ENCODE data around the gene CLEC20A.

CLEC20A gene

DNA sequence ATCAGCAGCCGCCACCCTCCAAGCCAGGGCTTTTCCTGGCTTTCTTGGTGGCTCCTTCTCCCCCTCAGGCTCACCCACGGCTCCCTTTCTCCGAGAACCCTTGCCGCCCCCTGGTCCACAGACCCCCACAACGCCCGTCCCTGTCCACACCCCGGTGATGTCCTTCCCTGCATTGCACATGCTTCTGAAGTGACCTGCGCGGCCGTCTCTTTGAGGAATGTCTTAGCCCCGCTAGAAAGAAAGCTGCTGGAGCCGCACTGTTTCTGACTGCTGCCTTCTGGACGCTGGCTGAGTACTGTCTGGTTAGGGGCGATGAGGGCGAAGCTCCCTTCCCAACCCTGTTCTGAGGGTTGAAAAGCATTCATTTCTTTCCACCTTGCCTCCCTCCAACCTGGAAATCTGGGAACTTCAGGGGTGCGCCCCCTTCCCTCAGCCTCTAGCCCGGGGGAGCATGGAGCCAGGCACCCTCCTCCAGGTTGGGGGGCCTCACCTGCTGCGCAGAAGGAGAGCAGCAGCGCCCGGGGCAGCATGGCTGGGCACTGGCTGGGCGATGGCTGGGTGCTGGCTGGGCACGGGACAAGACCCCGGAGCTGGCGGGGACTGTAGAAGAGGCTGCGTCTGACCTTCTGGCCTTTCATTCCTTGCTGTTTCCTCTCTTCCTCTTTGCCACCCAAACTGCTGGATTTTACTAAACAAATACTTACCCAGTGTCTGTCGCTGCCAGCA lies at the start of gene CLEC20A:
CLEC20A (minus strand) TSS at position 555 of the 726 bp plus-strand sequence; CDS start at position 530, 25 bp downstream.
- DNase-seq, result no peak

GRCh38 chr1:178544531-178544930 lies 47.8 kb upstream of the CLEC20A start:
- DNase-seq, result no peak

DNA sequence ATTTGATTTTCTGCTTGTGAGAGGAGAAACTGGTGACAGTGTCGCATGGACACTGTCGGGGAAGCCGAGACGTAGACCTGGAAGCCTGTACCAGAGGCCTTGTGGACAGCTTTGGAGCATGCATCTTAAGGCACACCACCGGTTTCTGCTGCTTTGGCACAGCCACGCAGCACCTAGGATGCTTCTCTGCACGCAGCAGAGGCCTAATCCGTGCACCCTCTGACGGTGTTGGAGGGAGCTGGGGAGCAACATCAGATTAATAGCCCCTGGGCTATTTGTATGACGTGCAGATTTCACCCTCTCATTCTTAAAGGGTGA lies 46.5 kb upstream of the CLEC20A start:
- no peak for DNase-seq

GRCh38 chr1:178542554-178543289 lies 46.0 kb upstream of the CLEC20A start:
- DNase-seq, result peak; percentile 85 to 89

GRCh38 chr1:178541829-178542553 lies 45.2 kb upstream of the CLEC20A start:
- DNase-seq, result peak in 1 of 2 experiments; percentile 49

DNA sequence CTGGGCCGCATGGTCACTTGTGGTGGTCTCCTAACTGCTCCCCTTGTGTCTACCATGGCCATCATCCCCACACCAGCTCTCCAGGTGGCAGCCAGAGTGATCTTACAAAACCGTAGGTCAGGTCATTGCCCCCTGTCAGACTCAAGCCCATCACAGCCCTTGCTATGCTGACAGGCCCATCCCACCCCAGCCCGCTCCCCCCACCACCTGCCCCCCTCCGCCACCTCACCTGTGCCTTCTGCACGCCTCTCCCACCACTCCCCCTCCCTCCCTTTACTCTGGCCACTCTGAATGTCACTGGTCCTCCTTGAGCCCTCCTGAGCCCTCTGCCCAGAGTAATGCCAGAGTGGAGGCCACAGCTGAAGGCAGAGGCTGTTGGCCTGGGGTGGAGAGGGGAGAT lies 44.6 kb upstream of the CLEC20A start:
- DNase-seq, result no peak

DNA sequence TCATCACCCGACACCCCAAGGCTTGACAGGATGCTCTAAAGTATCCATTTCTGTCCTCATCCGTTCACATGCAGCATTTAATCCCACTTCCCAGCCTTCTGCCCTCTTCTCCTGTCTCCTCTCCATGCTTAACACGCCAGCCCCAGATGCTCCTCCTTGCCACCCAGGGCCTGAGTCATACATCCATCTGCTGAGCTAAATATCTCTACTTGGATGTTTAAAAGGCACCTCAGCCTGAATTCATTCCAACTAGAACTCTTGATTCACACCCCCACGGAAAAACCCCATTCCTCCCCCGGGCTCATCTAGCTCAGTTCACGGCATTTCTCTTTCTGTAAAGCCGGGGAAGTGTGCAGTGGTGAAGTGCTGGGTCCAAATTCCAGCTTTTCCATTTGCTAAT lies 43.9 kb upstream of the CLEC20A start:
- DNase-seq, result no peak

GRCh38 chr1:178540204-178540603 lies 43.4 kb upstream of the CLEC20A start:
- DNase-seq, result no peak

DNA sequence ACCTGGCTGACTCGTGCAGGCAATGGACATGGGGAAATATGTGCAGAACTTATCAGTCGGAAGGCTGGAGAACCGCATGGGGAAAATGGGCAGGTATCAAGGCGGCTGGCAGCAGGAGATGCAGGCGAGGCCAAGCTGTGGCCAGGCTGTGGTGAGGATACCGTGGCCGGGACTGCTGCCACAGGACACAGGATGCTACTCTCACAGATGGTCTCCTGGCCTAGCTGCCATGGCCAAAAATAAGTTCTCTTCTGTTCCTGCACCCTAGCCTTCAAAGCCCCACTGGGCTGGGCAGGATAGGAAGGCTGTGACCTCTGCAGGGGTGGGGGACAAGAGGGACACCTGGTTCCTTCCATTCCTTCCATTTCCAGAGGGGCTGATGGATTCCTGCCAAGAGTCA lies 42.5 kb upstream of the CLEC20A start:
- DNase-seq, result no peak

- DNase-seq, result no peak
Observed at GRCh38 chr1:178538192-178538916, 41.6 kb upstream of the CLEC20A start.

GRCh38 chr1:178537382-178538090 lies 40.8 kb upstream of the CLEC20A start:
- DNase-seq, result no peak

GRCh38 chr1:178536844-178537371 lies 40.1 kb upstream of the CLEC20A start:
- no peak for DNase-seq

- DNase-seq, result no peak
Observed at GRCh38 chr1:178536329-178536728, 39.6 kb upstream of the CLEC20A start.

DNA sequence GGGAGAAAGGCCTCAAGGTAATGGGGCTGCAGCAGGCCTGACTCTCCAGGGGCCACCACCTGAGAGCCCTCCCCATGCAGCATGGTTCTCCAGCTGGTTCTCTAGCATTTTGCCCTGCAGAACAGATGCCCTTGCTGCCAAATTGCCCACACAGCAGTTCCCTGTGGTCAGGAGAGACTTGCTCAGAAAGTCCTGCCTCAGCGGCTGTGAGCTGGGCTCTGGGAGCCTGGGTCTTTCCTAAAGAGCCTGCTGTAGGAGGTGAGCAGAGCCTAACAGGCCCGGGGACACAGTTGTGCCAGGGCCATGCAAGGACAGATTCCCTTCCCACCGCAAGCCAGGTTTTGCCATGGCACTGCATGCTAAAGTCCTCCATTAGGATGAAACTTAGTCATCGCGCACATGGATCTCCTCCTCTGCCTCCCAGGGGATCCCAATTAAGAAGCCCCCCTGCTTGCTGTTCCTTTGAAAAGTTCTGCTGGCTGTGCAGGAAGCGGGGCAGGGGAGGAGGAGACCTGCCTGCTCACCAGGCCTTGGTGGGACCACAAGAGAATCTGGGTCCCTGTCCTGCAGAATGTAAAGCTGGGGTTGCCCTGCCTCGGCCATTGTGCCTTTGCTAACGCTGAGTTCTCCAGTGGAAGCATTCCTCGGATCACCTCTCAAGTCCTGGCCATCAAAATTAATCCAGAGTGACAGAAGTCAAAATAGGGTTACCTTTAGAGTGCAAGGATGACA lies 37.5 kb upstream of the CLEC20A start:
- DNase-seq, result no peak

- DNase-seq, result no peak
Observed at GRCh38 chr1:178533121-178533946, 36.6 kb upstream of the CLEC20A start.

GRCh38 chr1:178532392-178532791 lies 35.6 kb upstream of the CLEC20A start:
- DNase-seq, result peak; percentile 89 to 98

GRCh38 chr1:178531887-178532286 lies 35.1 kb upstream of the CLEC20A start:
- no peak for DNase-seq

GRCh38 chr1:178530502-178530901 lies 33.7 kb upstream of the CLEC20A start:
- no peak for DNase-seq

- no peak for DNase-seq
Observed at GRCh38 chr1:178530037-178530402, 33.3 kb upstream of the CLEC20A start.

DNA sequence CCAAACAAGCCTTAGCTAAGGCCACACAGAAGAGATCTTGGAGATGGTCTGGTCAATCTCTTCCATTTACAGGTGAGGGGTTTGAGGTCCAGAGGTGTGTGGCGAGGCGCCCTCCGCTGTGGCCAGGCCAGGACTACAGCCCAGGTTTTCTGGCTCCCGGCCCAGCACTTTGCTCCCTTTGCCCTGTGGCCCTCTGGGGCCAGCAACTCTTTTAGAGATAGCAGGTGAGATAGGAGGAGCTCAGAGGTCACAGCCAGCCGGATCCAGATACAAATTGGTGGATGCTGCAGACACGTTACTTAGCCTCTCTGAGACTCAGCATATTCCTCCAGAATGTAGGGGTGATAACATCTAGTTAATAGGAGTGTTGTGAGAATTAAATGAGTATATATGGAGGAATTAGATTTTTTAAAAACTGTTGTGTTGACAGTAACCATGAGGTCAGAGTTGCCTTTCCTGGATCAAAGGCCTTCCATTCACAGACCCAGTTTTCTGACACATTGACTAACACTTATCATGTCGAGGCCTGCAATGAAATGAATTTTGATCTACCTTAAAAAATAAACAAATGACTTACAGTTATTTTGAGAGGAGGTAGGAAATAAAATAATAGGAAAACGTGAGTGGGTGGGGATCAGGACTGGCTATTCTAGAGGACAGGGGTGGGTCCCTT lies 32.7 kb upstream of the CLEC20A start:
- DNase-seq, result no peak
